Endothelial cell of umbilical vein (primary cell): Measurements from ENCODE around the gene FREM3.

Experiments
- CTCF ChIP-seq, 2 donors: IDR thresholded peaks; 1 replicate in 1 of 2; 2 replicates in 1 of 2; pipeline ENCODE4 v1.5.1; 2011; ENCODE audit warnings: low read length in 2 of 2, mild to moderate bottlenecking in 2 of 2, moderate library complexity in 2 of 2, control low read depth in 1 of 2, inconsistent platforms in 1 of 2, low read depth in 1 of 2; ENCODE audit not compliant: insufficient read depth in 1 of 2; ENCODE audit errors: extremely low read depth in 1 of 2
- EZH2 ChIP-seq: IDR thresholded peaks from 2 replicates; pipeline ENCODE4 v1.6.1; 2012; ENCODE audit warnings: borderline replicate concordance, low read depth, mild to moderate bottlenecking, moderate library complexity, low read length, inconsistent platforms; ENCODE audit not compliant: severe bottlenecking
- FOS ChIP-seq: IDR thresholded peaks from 2 replicates; pipeline ENCODE4 v1.6.1; 2011; ENCODE audit warnings: mild to moderate bottlenecking, low read length, moderate library complexity, borderline replicate concordance; ENCODE audit not compliant: insufficient read depth
- GATA2 ChIP-seq: IDR thresholded peaks from 2 replicates; pipeline ENCODE4 v1.7.0; 2011; ENCODE audit warnings: low read depth, mild to moderate bottlenecking, moderate library complexity, mixed read lengths, low read length; ENCODE audit not compliant: insufficient read length, insufficient read depth
- JUN ChIP-seq: IDR thresholded peaks from 2 replicates; pipeline ENCODE4 v1.6.1; 2011; ENCODE audit warnings: borderline replicate concordance, low read depth; ENCODE audit not compliant: insufficient read length, insufficient read depth
- MAX ChIP-seq: IDR thresholded peaks from 2 replicates; pipeline ENCODE4 v1.6.1; 2011; ENCODE audit not compliant: insufficient read depth, insufficient read length
- MYC ChIP-seq: IDR thresholded peaks from one replicate; pipeline ENCODE4 v1.6.1; 2011; ENCODE audit warnings: mild to moderate bottlenecking, low read depth, low read length
- POLR2A ChIP-seq: IDR thresholded peaks from 2 replicates; pipeline ENCODE4 v1.6.1; 2012; ENCODE audit warnings: low read depth, mild to moderate bottlenecking, control low read depth, low read length
- POLR2AphosphoS5 ChIP-seq: IDR thresholded peaks from 2 replicates; pipeline ENCODE4 v1.6.1; 2012; ENCODE audit warnings: low read depth, mild to moderate bottlenecking, control low read depth, low read length, moderate library complexity; ENCODE audit not compliant: insufficient read depth

- TF ChIP-seq POLR2A (no peak), EZH2 (no peak), CTCF (IDR thresholded peaks at IDR 0.05; ENCODE audit: extremely low read depth in 1 of 2, insufficient read depth in 1 of 2, low read depth in 1 of 2, low read length in 2 of 2) (no peak), JUN (no peak), MYC (no peak), POLR2AphosphoS5 (no peak), FOS (no peak), GATA2 (no peak), MAX (no peak)
Measured at GRCh38 chr4:143587703-143588102, 112.8 kb downstream of the FREM3 start.
